GM12873 (cell line): ENCODE data around the gene ZDHHC14.

Source experiments
- CTCF ChIP-seq: IDR thresholded peaks from 2 replicates; pipeline ENCODE4 v1.5.1; 2012; ENCODE audit warnings: low read depth, mild to moderate bottlenecking, moderate library complexity, low read length, control low read depth; ENCODE audit not compliant: insufficient read depth; ENCODE audit errors: missing control alignments

ZDHHC14 gene

GRCh38 chr6:157479464-157480303, 98.7 kb downstream of the ZDHHC14 start:
- TF ChIP-seq CTCF: no peak

GRCh38 chr6:157481189-157481864, 100.3 kb downstream of the ZDHHC14 start:
- no peak for TF ChIP-seq CTCF

- no peak for TF ChIP-seq CTCF
These were observed 100.9 kb downstream of the ZDHHC14 start for GRCh38 chr6:157481865-157482249.

- TF ChIP-seq CTCF: no peak
These were observed 102.8 kb downstream of the ZDHHC14 start for GRCh38 chr6:157483770-157484169.

GRCh38 chr6:157484181-157484580, 103.2 kb downstream of the ZDHHC14 start:
- TF ChIP-seq CTCF: no peak

GRCh38 chr6:157486572-157486971, 105.6 kb downstream of the ZDHHC14 start:
- TF ChIP-seq CTCF: no peak

GRCh38 chr6:157487110-157487773, 106.3 kb downstream of the ZDHHC14 start:
- TF ChIP-seq CTCF: no peak
